HG03175 (cell line): ENCODE results near the gene BBOX1.
"Not testable (repeated sequence)": the region's sequence is repeated elsewhere in the genome, so short reads cannot be mapped to it uniquely, and the experiment has no call there.

Experiments
- ATAC-seq: cut with Tn5 transposase; IDR thresholded peaks from one replicate; pipeline ENCODE4 v1.9.1; 2021; ENCODE audit warnings: mild to moderate bottlenecking, moderate library complexity; ENCODE audit not compliant: unreplicated experiment

The BBOX1 gene

GRCh38 chr11:27040302-27041115 is at the start of gene BBOX1:
Gene BBOX1 (plus strand): TSS chr11:27040815. CDS start chr11:27055431, 14,616 bp downstream.
- no peak for ATAC-seq

- ATAC-seq, result no peak
These were observed 48.5 kb upstream of the BBOX1 start for GRCh38 chr11:26992031-26992541.

GRCh38 chr11:26993965-26994457 is 46.6 kb upstream of the BBOX1 start, which contains the start of gene FIBIN:
Gene FIBIN (plus strand): TSS chr11:26994112. CDS start chr11:26994527, 415 bp downstream.
- ATAC-seq, result no peak

- ATAC-seq, result no peak
These were observed 46.0 kb upstream of the BBOX1 start for GRCh38 chr11:26994631-26995095.

- no peak for ATAC-seq
These were observed 44.7 kb upstream of the BBOX1 start for GRCh38 chr11:26995701-26996460.

- ATAC-seq, result no peak
These were observed 43.2 kb upstream of the BBOX1 start for GRCh38 chr11:26997378-26997777.

GRCh38 chr11:27001136-27001730 is 39.4 kb upstream of the BBOX1 start:
- not testable (repeated sequence) for ATAC-seq

GRCh38 chr11:27002431-27002830 is 38.2 kb upstream of the BBOX1 start:
- ATAC-seq, result no peak

- ATAC-seq, result no peak
These were observed 37.8 kb upstream of the BBOX1 start for GRCh38 chr11:27002838-27003237.

- ATAC-seq, result no peak
These were observed 36.5 kb upstream of the BBOX1 start for GRCh38 chr11:27004103-27004502.

- no peak for ATAC-seq
These were observed 31.6 kb upstream of the BBOX1 start for GRCh38 chr11:27008811-27009535.

- no peak for ATAC-seq
These were observed 28.9 kb upstream of the BBOX1 start for GRCh38 chr11:27011560-27012233.

GRCh38 chr11:27012234-27012921 is 28.2 kb upstream of the BBOX1 start:
- no peak for ATAC-seq

- ATAC-seq, result no peak
These were observed 26.7 kb upstream of the BBOX1 start for GRCh38 chr11:27013781-27014361.

- ATAC-seq, result no peak
These were observed 21.6 kb upstream of the BBOX1 start for GRCh38 chr11:27018902-27019529.

GRCh38 chr11:27020751-27021150 is 19.9 kb upstream of the BBOX1 start:
- ATAC-seq, result no peak

GRCh38 chr11:27022659-27023251 is 17.9 kb upstream of the BBOX1 start:
- no peak for ATAC-seq

GRCh38 chr11:27024865-27025264 is 15.8 kb upstream of the BBOX1 start:
- ATAC-seq, result no peak
